Kidney (tissue), 11 donors: ENCODE data around the gene NPEPPS. TPM values are rescaled to one million over a fixed set of nuclear protein-coding genes. Genes with fewer than 3 reads are reported as not detected.
A peak's percentile ranks its signal among the peaks of the same experiment; 100 is the strongest.
"Not testable (repeated sequence)": the region's sequence is repeated elsewhere in the genome, so short reads cannot be mapped to it uniquely, and the experiment has no call there.

Experiments
- DNase-seq, 5 donors: peaks; one replicate each; pipeline ENCODE4 v3.0.0-alpha.2; 2013 to 2020
- FAIRE-seq: peaks from 2 replicates; lab custom pipeline; 2012; peaks lifted over from hg19 to GRCh38; lab: Jason Lieb, UNC
- H3K27ac ChIP-seq, 2 donors: one replicate each; pipeline ENCODE4 v1.7.0; 2013; ENCODE audit warnings: low read depth in 2 of 2, low read length in 2 of 2, inconsistent platforms in 1 of 2
- H3K27me3 ChIP-seq: one replicate; pipeline ENCODE4 v1.7.1; 2013; ENCODE audit warnings: low read length, inconsistent platforms; ENCODE audit not compliant: control insufficient read depth, insufficient read depth
- H3K36me3 ChIP-seq, 3 donors: one replicate each; pipeline versions ENCODE4 v1.7.0 to v1.7.1; 2013; ENCODE audit warnings: low read length in 3 of 3, control low read depth in 1 of 3, inconsistent platforms in 1 of 3; ENCODE audit not compliant: insufficient read depth in 3 of 3, control insufficient read depth in 2 of 3
- H3K4me1 ChIP-seq, 3 donors: one replicate each; pipeline versions ENCODE4 v1.7.0 to v1.7.1; 2013; ENCODE audit warnings: low read length in 3 of 3, inconsistent platforms in 1 of 3, low read depth in 1 of 3; ENCODE audit not compliant: control insufficient read depth in 2 of 3, insufficient read depth in 2 of 3
- H3K4me3 ChIP-seq, 3 donors: one replicate each; pipeline versions ENCODE4 v1.7.0 to v1.8.1; 2013; ENCODE audit warnings: low read length in 3 of 3, control low read depth in 1 of 3, inconsistent platforms in 1 of 3
- H3K9ac ChIP-seq, 3 donors: one replicate each; pipeline versions ENCODE4 v1.7.0 to v1.7.1; 2013; ENCODE audit warnings: low read length in 3 of 3, control low read depth in 1 of 3, inconsistent platforms in 1 of 3
- H3K9me3 ChIP-seq, 3 donors: one replicate each; pipeline versions ENCODE4 v1.7.0 to v1.7.1; 2013; ENCODE audit warnings: low read length in 3 of 3, control low read depth in 1 of 3, inconsistent platforms in 1 of 3; ENCODE audit not compliant: control insufficient read depth in 2 of 3, insufficient read depth in 1 of 3
- intact Hi-C: fragments of 100-400 bp; cut with DNase I; formaldehyde crosslinking; loops from one replicate; pipeline ENCODE4 v1.11.1; 2022
- polyA plus RNA-seq: library from polyadenylated mRNA; stranded (reverse); fragments of 350-450 nt; fragmentation: Illumina TruSeq; extraction: RNeasy Lipid Tissue Mini Kit (QIAGEN cat#74804); gene quantifications from one replicate; pipeline ENCODE4 v1.2.3, GENCODE V29; 2014; ENCODE audit warnings: low read depth, low replicate concordance; ENCODE audit not compliant: insufficient read depth
- total RNA-seq: library from RNA; stranded (reverse); fragmentation: NEBNext Ultra II Directional; extraction: Animal tissue kit (Norgen Biotek cat#: 25700); gene quantifications from one replicate; pipeline ENCODE4 v1.2.1, GENCODE V29; 2021
- donor health status: control.
- donor health status: control.
- donor health status: DM: yes; HTN: yes; CAD: no.
- donor health status: Normal renal cell carcinoma (clear cell type).

The NPEPPS gene
- total and polyA plus RNA-seq, 2 donors from 2014 or later = 27.6 to 131 TPM

GRCh38 chr17:47556108-47556507 is 25.2 kb downstream of the NPEPPS start:
- H3K27ac ChIP-seq, H3K9me3 ChIP-seq, intact Hi-C loops, H3K27me3 ChIP-seq, DNase-seq, H3K9ac ChIP-seq, H3K36me3 ChIP-seq, FAIRE-seq, H3K4me1 ChIP-seq, H3K4me3 ChIP-seq: not testable (repeated sequence)

GRCh38 chr17:47560517-47561043 is 29.7 kb downstream of the NPEPPS start:
- H3K4me1 ChIP-seq, intact Hi-C loops, H3K36me3 ChIP-seq, H3K9me3 ChIP-seq, H3K27ac ChIP-seq, H3K4me3 ChIP-seq, H3K27me3 ChIP-seq, DNase-seq, H3K9ac ChIP-seq: not testable (repeated sequence)
- peak; percentile 55 for FAIRE-seq

GRCh38 chr17:47561698-47562405 is 30.9 kb downstream of the NPEPPS start:
- H3K36me3 ChIP-seq, H3K9ac ChIP-seq, intact Hi-C loops, H3K4me3 ChIP-seq, H3K9me3 ChIP-seq, H3K4me1 ChIP-seq, DNase-seq, FAIRE-seq, H3K27me3 ChIP-seq, H3K27ac ChIP-seq: not testable (repeated sequence)

- H3K36me3 ChIP-seq, H3K9me3 ChIP-seq, H3K4me1 ChIP-seq, H3K27ac ChIP-seq, DNase-seq, H3K4me3 ChIP-seq, intact Hi-C loops, H3K27me3 ChIP-seq, H3K9ac ChIP-seq: not testable (repeated sequence)
- peak; percentile 38 for FAIRE-seq
Measured at GRCh38 chr17:47562406-47562705, 31.4 kb downstream of the NPEPPS start.

GRCh38 chr17:47567261-47567660 is 36.4 kb downstream of the NPEPPS start:
- H3K9me3 ChIP-seq, intact Hi-C loops, H3K27ac ChIP-seq, DNase-seq, FAIRE-seq, H3K36me3 ChIP-seq, H3K4me3 ChIP-seq, H3K9ac ChIP-seq, H3K27me3 ChIP-seq, H3K4me1 ChIP-seq: not testable (repeated sequence)

GRCh38 chr17:47572561-47572960 is 41.7 kb downstream of the NPEPPS start:
- H3K9ac ChIP-seq, H3K27me3 ChIP-seq, H3K36me3 ChIP-seq, FAIRE-seq, DNase-seq, H3K4me1 ChIP-seq, H3K4me3 ChIP-seq, H3K27ac ChIP-seq, H3K9me3 ChIP-seq, intact Hi-C loops: not testable (repeated sequence)

GRCh38 chr17:47582416-47582815 is 51.5 kb downstream of the NPEPPS start:
- FAIRE-seq = peak; percentile 85
- H3K4me3 ChIP-seq, intact Hi-C loops, H3K4me1 ChIP-seq, H3K27me3 ChIP-seq, H3K36me3 ChIP-seq, H3K9ac ChIP-seq, H3K27ac ChIP-seq, H3K9me3 ChIP-seq, DNase-seq: not testable (repeated sequence)

GRCh38 chr17:47586378-47587055 is 55.6 kb downstream of the NPEPPS start:
- H3K9ac ChIP-seq, H3K4me3 ChIP-seq, intact Hi-C loops, H3K4me1 ChIP-seq, H3K27ac ChIP-seq, H3K9me3 ChIP-seq, H3K27me3 ChIP-seq, H3K36me3 ChIP-seq: not testable (repeated sequence)
- peak in 1 of 5 donors; percentile 7 for DNase-seq
- FAIRE-seq = peak; percentile 11
